ENCODE measurements around the gene RSPO4.

The RSPO4 gene

DNA sequence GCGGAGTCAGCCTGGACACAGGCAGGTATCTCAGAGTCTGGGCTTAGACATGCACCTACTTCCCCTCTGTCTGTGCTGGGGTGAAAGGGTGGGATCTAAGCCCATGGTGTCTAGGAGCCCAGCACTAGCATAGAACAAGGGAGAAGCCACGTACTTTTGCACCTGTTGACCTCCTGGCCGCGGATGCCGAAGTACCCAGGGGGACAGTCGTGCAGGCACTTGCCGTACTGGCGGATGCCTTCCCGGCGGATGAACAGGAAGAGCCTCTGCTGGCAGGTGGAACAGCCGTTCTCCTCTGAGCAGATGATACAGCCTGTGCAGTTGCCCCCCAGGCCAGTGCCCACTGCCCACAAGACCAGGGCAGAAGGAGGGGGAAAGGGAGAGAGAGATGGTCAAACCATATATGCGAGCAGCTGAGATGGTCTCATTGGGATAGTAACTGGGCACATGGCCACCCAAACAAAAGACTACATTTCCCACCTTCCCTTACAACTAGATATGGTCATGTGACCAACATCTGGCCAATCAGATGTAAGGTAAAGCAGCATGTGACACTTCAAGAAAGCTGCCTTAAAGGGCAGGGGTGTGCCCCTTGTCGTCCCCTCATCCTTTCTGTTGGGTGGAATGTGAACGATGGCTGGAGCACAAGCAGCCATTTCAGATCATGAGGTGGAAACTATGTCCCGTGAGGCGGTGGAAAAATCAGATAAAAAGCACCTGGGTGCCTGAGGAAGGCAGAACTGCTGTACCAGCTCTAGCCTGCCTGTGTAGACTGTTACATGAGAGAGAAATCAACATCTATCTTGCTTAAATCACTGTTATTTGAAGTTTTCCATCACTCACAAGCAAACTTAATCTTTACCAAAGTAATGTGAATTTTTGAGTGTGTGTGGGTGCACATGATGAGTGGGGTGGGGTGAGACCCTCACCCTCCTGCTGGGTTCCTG is 34.0 kb downstream of the RSPO4 start:
- DNase-seq = no peak

- DNase-seq = no peak
Measured at GRCh38 chr20:965956-966355, 36.2 kb downstream of the RSPO4 start.

- no peak for DNase-seq
Measured at GRCh38 chr20:963795-964194, 38.3 kb downstream of the RSPO4 start.

- no peak for DNase-seq
Measured at GRCh38 chr20:962683-963082, 39.4 kb downstream of the RSPO4 start.

DNA sequence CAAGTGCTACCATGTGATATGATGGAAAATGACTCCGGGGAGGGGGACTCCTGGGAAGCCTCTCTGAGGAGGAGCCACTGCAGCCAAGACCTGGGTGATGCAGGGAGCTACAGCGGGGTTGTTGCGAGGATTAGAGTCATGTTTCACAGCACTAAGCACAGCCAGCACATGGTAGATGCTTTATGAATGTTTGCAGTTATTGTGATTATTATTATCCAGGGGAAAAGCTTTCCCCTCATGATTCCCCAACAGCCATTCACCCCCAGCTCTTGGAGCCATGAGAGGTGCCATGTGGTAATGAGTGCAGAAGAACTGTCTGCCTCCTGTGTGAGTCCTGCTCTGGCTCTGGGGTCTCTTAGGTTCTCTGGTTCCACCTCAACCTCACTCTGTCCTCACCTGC is 39.9 kb downstream of the RSPO4 start:
- no peak for DNase-seq

- no peak for DNase-seq
Measured at GRCh38 chr20:961768-962167, 40.3 kb downstream of the RSPO4 start.

DNA sequence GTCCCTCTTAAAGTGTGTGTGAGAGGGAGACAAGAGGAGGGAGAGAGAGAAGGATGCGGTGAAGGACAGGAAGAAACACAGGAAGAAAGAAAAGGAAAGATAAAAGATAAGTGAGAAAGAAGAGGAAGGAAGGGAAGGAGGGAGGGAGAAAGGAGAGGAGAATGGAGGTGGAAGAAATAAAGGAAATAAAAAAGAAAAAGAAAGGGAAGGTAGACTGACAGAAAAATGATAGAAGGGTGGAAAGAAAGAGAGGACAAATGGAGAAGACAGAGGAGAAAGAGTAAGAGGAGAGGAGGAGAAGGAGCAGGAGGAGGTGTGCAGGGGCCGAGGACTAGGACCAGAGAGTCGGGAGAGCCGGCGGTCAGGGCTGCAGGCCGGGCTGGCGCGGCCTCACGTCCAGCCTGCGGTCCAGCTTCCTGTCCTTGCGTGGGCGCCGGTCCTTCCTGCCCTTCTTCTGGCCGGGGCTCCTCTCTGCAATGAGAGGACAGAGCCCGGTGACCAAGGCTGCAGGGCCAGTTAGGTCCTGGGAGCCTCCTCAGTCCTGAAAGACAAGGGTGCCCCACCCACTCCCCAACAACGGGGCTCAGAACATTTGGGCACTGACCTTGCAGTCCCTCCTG is 42.0 kb downstream of the RSPO4 start:
- DNase-seq = no peak

DNA sequence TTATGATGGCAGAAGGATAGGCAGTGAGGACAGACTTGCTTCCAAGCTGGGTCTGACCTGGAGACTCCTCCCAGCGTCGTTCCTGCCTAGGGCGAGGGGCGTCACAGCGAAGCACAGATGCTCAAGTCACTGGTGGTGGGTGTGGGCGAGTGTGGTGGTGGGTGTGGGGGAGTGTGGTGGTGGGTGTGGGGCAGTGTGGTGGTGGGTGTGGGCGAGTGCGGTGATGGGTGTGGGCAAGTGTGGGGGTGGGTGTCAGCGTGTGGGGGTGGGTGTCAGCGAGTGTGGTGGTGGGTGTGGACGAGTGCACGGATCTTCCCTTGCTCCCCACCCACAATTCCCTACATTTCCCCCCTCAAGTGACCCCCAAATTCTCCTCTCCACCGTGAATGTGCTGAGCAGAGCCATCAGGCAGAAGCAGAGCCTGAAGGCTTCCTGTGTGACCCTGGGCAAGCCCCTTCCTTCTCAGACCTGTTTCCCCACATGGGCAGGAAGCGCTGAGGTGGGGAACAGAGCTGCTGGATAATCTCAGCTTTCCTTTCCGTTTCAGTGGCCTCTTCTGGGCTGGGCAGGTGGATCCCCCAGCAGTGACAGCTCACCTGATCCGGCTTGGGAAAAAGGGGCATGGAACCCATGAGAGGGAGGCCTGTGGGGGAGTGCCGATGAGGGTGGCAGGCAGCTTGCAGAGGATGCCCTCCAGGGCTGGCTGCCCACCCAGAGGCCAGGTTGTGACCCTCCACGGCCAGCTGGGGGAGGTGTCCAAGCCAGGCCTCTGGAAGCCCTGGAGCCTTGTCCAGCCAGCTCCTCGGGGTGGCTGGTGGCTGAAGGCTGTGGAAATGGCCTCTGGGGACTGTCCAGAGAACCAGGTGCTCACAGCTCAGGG is 42.9 kb downstream of the RSPO4 start:
- no peak for DNase-seq

DNA sequence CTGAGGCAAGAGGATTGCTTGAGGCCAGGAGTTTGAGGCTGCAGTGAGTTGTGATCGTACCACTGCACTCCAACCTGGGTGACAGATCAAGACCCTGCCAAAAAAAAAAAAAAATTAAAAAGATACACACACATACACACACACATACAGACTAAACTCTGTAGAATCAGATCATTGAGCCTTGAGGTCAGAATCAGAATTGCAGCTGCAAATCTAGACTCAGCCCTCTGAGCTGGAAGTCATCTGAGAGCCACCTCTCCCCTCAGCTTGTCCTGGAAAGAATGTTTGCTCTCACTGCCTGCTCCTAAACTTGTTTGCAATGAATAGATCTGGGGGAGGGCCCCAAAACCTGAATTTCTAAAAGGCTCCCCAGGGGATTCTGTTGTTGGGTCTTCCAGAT is 44.6 kb downstream of the RSPO4 start:
- no peak for DNase-seq

DNA sequence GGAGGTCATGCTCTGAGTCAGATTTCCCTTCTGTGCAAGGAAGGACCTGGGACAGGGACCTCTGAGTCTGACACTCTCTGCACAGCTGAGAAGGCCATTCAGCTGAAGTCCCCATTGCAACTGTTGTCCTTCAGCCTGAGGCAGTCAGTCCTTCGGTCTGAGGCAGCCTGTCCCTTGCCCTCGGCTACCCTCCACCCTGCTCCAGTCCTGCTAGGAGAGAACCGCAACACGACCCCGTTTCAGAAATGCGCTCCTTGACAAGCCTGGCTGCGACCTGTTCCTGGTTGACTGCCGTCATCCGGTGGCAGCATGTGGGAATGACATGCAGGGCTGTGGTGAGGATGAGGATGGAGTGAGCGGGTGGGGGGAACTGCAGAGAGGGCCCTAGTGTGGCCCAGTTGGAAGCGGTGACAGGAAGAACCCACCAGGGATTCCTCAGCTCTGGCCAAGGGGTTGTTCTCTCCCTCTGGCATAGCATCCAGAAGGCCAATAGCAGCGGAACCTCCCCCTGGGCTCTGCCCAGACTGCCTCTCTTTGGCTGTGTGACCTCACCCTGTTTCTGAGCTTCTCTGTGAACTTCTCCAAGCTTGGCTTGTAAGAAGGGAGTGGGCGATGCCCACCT is 45.7 kb downstream of the RSPO4 start:
- no peak for DNase-seq

GRCh38 chr20:955656-956055 is 46.5 kb downstream of the RSPO4 start:
- DNase-seq = no peak

- no peak for DNase-seq
Measured at GRCh38 chr20:955111-955510, 47.0 kb downstream of the RSPO4 start.

GRCh38 chr20:953742-954141 is 48.4 kb downstream of the RSPO4 start:
- DNase-seq = no peak

DNA sequence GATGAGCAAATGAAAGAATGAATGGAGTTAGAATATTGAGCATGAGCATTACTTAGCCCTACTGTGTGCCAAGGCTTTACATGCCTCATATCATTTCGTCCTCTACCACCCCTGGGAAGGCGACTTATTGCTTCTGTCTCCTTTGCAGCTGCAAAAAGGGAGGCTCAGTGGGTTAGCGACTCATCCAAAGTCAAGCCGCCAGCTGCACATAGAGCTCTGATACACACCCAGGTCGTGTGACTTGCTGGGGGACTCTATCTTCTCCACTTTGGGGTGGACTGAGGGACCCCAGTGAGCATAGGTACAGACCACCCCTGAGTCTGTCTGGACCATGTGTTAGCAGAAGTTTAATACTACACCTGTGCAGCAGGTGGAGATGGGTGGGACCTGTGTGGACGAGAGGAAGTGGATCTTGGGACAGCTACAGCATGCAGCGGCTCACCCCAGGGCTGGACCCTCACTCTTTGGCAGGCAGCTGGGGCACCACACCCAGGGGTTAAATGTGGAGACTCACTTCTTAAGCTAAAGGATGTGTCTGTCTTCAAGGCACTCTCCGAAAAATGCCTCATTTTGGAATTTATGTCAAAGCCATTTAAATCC is 49.8 kb downstream of the RSPO4 start:
- no peak for DNase-seq

DNA sequence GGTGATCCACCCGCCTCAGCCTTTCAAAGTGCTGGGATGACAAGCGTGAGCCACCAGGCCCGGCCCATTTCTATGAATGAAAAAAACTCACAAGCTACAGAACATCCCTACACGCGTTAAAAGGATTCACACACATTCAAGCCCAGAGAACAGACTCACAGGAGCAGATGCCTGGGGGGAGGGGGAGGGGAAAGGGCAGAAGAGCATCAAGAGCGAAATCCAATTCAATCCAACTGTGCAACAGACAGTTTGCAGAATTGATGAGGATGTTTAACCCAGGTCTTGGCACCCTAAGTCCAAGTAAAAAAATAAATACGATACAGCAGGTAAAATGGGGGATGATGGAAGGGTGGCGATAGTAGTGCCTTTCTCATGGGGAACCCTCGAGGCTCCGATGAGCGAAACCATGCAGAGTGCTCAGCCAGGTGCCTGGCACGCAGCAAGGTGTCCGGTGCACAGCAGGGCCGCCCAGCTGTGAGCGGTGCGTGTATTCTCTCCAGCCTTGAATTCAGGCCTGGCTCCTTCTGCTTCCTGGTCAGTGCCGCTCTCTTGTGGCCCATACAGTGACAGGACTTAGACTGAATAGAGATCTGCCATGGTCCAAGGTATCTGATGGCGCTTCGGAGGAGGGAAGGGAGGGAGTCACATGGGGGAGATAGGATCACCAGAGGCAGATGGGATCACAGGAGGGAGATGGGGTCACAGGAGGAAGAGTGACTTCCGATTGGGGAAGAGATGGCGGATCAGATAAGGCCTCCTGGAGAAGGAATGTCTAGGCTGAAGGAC is 50.5 kb downstream of the RSPO4 start:
- DNase-seq = no peak

DNA sequence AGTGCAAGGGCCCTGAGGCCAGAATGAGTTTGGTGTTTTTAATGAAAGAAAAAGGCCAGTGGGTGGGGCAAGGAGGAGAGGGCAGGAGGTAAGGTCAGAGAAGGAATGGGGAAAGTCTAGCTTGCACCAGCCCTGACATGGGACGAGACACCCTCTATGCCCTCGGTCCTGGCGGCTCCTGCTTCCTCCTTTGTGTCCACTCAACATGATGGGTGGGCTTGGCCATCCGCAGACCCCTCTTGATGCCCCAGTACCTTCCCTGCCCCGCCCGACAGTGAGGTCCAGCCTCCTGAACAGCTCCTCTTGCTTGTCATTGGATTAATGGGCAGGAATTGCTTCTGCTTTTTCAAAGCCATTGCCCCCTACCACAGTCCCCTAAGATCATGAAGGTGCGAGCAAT is 52.4 kb downstream of the RSPO4 start:
- no peak for DNase-seq

DNA sequence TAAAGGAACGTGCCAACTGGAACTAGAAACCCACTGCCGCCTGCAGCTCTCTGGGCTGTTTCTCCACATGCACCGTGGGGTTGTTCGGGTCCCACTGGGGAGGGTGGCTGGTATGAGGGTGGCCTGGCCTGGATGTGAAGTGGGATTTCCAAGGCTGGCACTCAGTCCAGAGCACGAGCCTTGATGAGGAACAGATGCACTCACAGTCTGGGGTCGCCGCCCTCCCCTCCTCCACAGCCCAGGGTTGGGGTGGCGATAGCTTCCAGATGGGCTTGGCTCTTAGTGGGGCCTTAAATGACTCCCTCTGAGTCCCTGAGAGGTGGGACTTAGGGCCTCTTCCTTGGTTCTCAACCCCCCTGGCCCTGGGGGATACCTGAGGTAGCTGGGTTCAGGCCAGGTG is 55.3 kb downstream of the RSPO4 start:
- no peak for DNase-seq

GRCh38 chr20:945841-946240 is 56.3 kb downstream of the RSPO4 start:
- DNase-seq = no peak

DNA sequence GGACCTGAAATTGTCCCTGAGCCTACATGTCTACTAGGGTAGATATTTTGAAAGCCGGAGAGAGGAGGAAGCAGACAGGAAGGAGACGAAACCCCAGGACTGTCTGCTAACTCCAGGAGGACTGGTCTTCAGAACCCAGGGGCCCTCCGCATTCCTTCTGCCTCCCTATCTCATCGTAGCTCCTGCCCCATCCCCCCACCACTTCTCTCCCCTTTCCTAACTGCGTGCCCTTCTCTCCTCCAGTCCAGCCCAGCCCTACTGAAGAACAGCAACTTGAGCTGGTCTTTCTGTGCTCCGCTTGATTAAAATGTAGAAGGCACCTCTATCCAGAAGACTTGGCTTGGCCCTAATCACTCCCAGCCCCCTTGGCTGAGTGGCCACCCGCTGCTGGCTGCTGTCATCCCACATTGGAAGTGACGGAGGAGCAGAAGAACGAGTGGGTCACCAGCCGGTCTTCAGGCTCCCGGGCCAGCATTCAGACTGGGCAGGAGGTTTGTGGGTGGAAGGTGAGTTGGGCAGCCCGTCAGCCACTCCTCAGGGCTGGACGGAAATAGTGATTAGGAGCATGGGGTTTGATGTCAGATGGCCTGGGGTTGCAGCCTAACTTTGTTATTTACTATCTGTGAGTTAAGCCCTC is 57.2 kb downstream of the RSPO4 start:
- DNase-seq = no peak

DNA sequence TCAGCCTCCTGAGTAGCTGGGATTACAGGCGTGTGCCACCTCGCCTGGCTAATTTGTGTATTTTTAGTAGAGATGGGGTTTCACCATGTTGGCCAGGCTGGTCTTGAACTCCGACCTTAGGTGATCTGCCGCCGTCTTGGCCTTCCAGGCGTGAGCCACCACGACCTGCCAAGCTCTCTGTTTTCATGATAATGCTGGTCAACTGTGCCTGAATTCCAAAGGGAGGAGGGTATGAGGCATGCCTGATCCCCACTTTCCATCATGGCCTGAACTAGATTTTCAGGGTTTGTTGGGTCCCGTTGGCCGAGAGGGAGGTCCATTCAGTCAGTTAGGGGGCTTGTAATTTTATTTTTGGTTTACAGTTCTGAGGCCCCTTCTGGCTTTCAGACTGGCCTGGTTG is 58.0 kb downstream of the RSPO4 start:
- DNase-seq = no peak

- no peak for DNase-seq
Measured at GRCh38 chr20:942611-943010, 59.5 kb downstream of the RSPO4 start.

All from T1000 (cell line).